ENCODE results near the gene SLC1A2. TPM values are rescaled to one million over a fixed set of nuclear protein-coding genes. Genes with fewer than 3 reads are reported as not detected.

SLC1A2 gene
- total RNA-seq, 2 experiments from 2014 or later, result not detected

DNA sequence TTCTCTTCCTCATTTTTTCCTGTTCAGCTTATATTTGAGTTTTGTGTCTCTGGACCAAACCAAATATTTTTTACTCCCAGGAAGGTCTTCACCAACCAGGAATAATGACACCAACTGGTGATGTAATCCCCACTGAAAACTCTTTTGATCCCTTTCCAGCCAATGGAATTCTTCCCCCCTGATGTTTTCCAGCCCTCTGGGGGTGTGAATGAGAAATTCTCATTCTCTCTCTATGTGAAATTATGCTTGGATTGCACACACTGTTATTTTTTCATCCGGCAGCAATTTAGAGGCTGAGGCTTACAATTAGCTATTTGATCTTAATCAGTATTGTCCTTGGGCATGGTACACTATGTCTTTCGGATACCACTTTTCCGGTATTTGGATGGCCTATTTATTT is 39.5 kb upstream of the SLC1A2 start:
- ChIA-PET POLR2A (interaction anchor here (0.7 to 0.9 kb wide), 2 partner anchors 8 to 23 kb away, joined by 3 read pairs; no protein-coding TSS in a partner anchor), CTCF (ENCODE audit: unreplicated experiment) (no interaction called here)
- intact Hi-C loops (cut with micrococcal nuclease; ENCODE audit: unreplicated experiment), result no loop called here
- Histone ChIP-seq H3K36me3 (ENCODE audit: insufficient read depth, low read length) (no peaks in the 10 kb centered on the region), H3K4me3 (ENCODE audit: low read depth, low read length, poor library complexity, severe bottlenecking) (no peak overlapping the region), H3K4me1 (ENCODE audit: insufficient read depth, low read length, poor library complexity, severe bottlenecking) (no peaks in the 10 kb centered on the region), H3K27ac (ENCODE audit: low read depth, low read length, poor library complexity, severe bottlenecking) (no peak overlapping the region), H3K9me2 (ENCODE audit: insufficient read depth, low read length) (no peaks in the 10 kb centered on the region), H3K9me3 (ENCODE audit: low read length) (no peaks in the 10 kb centered on the region), H4K20me1 (ENCODE audit: insufficient read depth, low read length) (no peaks in the 10 kb centered on the region), H3K4me2 (ENCODE audit: low read length) (no peak overlapping the region), H3K79me2 (ENCODE audit: insufficient read depth, low read depth, low read length) (no peaks in the 10 kb centered on the region), H2AFZ (ENCODE audit: low read length) (no peak overlapping the region)
- BruUV-seq (replicated peaks), result no TSS peak
- TF ChIP-seq EZH2phosphoT487 (IDR thresholded peaks at IDR 0.05; ENCODE audit: borderline replicate concordance, low read depth, low read length), result no peak
- TF ChIP-seq, protein P1, sequence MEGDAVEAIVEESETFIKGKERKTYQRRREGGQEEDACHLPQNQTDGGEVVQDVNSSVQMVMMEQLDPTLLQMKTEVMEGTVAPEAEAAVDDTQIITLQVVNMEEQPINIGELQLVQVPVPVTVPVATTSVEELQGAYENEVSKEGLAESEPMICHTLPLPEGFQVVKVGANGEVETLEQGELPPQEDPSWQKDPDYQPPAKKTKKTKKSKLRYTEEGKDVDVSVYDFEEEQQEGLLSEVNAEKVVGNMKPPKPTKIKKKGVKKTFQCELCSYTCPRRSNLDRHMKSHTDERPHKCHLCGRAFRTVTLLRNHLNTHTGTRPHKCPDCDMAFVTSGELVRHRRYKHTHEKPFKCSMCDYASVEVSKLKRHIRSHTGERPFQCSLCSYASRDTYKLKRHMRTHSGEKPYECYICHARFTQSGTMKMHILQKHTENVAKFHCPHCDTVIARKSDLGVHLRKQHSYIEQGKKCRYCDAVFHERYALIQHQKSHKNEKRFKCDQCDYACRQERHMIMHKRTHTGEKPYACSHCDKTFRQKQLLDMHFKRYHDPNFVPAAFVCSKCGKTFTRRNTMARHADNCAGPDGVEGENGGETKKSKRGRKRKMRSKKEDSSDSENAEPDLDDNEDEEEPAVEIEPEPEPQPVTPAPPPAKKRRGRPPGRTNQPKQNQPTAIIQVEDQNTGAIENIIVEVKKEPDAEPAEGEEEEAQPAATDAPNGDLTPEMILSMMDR (conservative IDR thresholded peaks at IDR 0.05; ENCODE audit: low read length), result no peak
- DNase-seq (ENCODE audit: low spot score), result no peak

DNA sequence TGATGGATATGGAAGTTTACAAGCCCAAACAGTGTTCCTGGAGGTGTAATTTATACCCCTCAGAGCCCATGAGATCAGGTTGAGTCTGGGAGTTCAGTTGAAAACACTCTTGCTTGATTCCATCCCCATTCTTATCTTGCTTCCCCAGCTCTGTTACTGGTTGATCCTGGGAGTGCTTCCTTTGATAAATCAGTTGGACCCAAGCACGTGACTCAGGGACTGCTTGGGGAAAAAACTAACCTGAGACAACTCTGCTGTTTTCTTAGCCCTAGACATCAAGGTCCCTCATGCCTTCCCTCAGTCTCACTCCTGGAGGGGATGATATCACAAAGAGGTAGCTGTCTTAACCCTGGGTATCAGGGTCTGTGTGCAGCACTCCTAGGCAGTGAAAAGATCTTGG is 35.0 kb upstream of the SLC1A2 start:
- H3K9me3 ChIP-seq (ENCODE audit: low read length), result no peaks in the 10 kb centered on the region
- H3K4me3 ChIP-seq (ENCODE audit: low read depth, low read length, poor library complexity, severe bottlenecking), result no peak overlapping the region
- intact Hi-C loops (cut with micrococcal nuclease; ENCODE audit: unreplicated experiment), result no loop called here
- H3K27ac ChIP-seq (ENCODE audit: low read depth, low read length, poor library complexity, severe bottlenecking), result no peak overlapping the region
- H3K4me2 ChIP-seq (ENCODE audit: low read length), result no peak overlapping the region
- no TSS peak for BruUV-seq (replicated peaks)
- POLR2A ChIA-PET, result no interaction called here
- no peaks in the 10 kb centered on the region for H3K79me2 ChIP-seq (ENCODE audit: insufficient read depth, low read depth, low read length)
- TF ChIP-seq, protein P1 (conservative IDR thresholded peaks at IDR 0.05; ENCODE audit: low read length), result no peak
- no peak for TF ChIP-seq EZH2phosphoT487 (IDR thresholded peaks at IDR 0.05; ENCODE audit: borderline replicate concordance, low read depth, low read length)
- H4K20me1 ChIP-seq (ENCODE audit: insufficient read depth, low read length), result no peaks in the 10 kb centered on the region
- DNase-seq (ENCODE audit: low spot score), result no peak
- CTCF ChIA-PET (ENCODE audit: unreplicated experiment), result no interaction called here
- H3K4me1 ChIP-seq (ENCODE audit: insufficient read depth, low read length, poor library complexity, severe bottlenecking), result peaks cover 4% of the 10 kb centered on the region
- H2AFZ ChIP-seq (ENCODE audit: low read length), result no peak overlapping the region
- H3K36me3 ChIP-seq (ENCODE audit: insufficient read depth, low read length), result no peaks in the 10 kb centered on the region
- no peaks in the 10 kb centered on the region for H3K9me2 ChIP-seq (ENCODE audit: insufficient read depth, low read length)

DNA sequence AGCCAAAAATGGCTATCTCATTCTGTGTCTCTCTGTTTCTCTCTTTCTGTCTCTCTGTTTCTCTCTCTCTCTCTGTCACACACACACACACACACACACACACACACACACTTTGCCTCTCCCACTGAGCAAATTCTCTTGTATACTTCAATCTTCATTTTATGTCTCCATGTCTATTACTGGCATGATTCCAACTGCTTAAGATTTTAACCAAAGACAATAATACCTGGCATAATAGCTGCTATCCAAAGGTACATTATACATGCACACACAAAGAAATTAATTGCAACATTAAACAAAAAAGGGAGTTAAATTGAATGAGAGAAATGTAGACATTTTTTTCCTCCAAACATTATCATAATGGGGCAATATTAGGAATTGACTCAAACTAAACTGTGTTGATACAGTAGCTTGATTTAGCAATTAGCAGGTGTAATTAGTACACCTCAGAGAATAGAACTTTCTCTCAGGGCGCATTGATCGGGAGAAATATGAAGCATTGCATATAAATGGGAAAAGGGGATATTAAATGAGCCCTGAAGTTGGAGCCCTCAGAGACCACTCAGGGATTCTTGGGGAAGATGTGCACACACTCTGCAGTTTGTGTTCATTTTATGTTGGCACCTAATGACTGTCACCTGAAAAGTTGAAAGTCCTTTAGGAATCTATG is 17.4 kb upstream of the SLC1A2 start:
- intact Hi-C loops (cut with micrococcal nuclease; ENCODE audit: unreplicated experiment), result no loop called here
- Histone ChIP-seq H3K4me1 (ENCODE audit: insufficient read depth, low read length, poor library complexity, severe bottlenecking) (no peaks in the 10 kb centered on the region), H3K36me3 (ENCODE audit: insufficient read depth, low read length) (no peaks in the 10 kb centered on the region), H3K4me2 (ENCODE audit: low read length) (no peak overlapping the region), H3K4me3 (ENCODE audit: low read depth, low read length, poor library complexity, severe bottlenecking) (no peak overlapping the region), H3K9me2 (ENCODE audit: insufficient read depth, low read length) (no peaks in the 10 kb centered on the region), H3K9me3 (ENCODE audit: low read length) (no peaks in the 10 kb centered on the region), H2AFZ (ENCODE audit: low read length) (no peak overlapping the region), H4K20me1 (ENCODE audit: insufficient read depth, low read length) (no peaks in the 10 kb centered on the region), H3K79me2 (ENCODE audit: insufficient read depth, low read depth, low read length) (no peaks in the 10 kb centered on the region), H3K27ac (ENCODE audit: low read depth, low read length, poor library complexity, severe bottlenecking) (no peak overlapping the region)
- no peak for DNase-seq (ENCODE audit: low spot score)
- BruUV-seq (replicated peaks), result no TSS peak
- TF ChIP-seq, protein P1 (conservative IDR thresholded peaks at IDR 0.05; ENCODE audit: low read length), result no peak
- TF ChIP-seq EZH2phosphoT487 (IDR thresholded peaks at IDR 0.05; ENCODE audit: borderline replicate concordance, low read depth, low read length), result no peak
- ChIA-PET POLR2A (interaction anchor here (0.5 to 0.8 kb wide), 2 partner anchors 72 to 1573 kb away, joined by 3 read pairs; no protein-coding TSS in a partner anchor), CTCF (ENCODE audit: unreplicated experiment) (no interaction called here)
